ENCODE results near the gene TNNT2. TPM values are rescaled to one million over a fixed set of nuclear protein-coding genes. Genes with fewer than 3 reads are reported as not detected.

TNNT2 gene
- total and polyA plus RNA-seq, 4 donors, result 0.17 to 0.28 (median 0.25) TPM; not detected in 1

DNA sequence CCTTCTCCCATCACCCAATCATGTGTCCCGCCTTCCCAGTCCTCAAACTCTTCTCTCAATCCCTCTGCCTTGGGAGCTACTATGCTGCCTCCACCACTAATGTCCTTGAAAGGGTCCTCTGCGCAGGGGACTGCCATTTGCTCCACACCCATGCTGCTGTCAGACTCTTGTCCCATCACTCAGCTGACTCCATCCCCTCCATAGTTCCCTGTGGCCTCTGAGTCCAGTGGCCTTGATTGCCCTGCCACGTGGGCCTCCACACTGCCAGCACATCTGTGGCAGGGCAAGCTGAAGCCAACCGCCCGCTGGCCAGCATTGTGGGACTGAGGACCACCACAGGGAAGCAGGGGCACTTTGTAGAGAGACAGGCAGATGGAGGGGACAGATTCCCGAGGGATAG lies 1.3 kb upstream of the TNNT2 start:
- Histone ChIP-seq H3K4me1 (ENCODE audit: control insufficient read depth in 4 of 4, insufficient read depth in 4 of 4, low read length in 3 of 4) (no peaks in the 10 kb centered on the region), H3K27ac (ENCODE audit: low read depth in 1 of 2, low read length in 2 of 2) (no peak overlapping the region), H3K4me3 (ENCODE audit: low read depth in 1 of 3, low read length in 3 of 3) (no peak overlapping the region), H3K27me3 (ENCODE audit: control insufficient read depth in 4 of 4, insufficient read depth in 4 of 4, low read length in 3 of 4) (peaks cover 0 to 5% (median under 1%) of the 10 kb centered on the region in 4 donors), H3K9ac (ENCODE audit: low read depth in 1 of 2, low read length in 2 of 2) (no peak overlapping the region), H3K9me3 (ENCODE audit: control insufficient read depth in 4 of 4, low read length in 3 of 4) (no peaks in the 10 kb centered on the region), H3K36me3 (ENCODE audit: control insufficient read depth in 4 of 4, insufficient read depth in 3 of 4, low read depth in 1 of 4, low read length in 3 of 4) (peaks cover 0 to 5% (median 1%) of the 10 kb centered on the region in 4 donors)
- TF ChIP-seq HNF4A (conservative IDR thresholded peaks at IDR 0.05) (no peak), YY1 (IDR thresholded peaks at IDR 0.05) (no peak), RAD21 (IDR thresholded peaks at IDR 0.05) (no peak), ATF3 (IDR thresholded peaks at IDR 0.05) (no peak), EGR1 (IDR thresholded peaks at IDR 0.05; ENCODE audit: low read depth in 2 of 2) (no peak), GABPA (IDR thresholded peaks at IDR 0.05 in 1 of 2, conservative IDR thresholded peaks at IDR 0.05 in 1 of 2) (no peak), RXRA (IDR thresholded peaks at IDR 0.05) (no peak), TAF1 (conservative IDR thresholded peaks at IDR 0.05) (no peak), JUND (IDR thresholded peaks at IDR 0.05) (no peak), FOXA2 (IDR thresholded peaks at IDR 0.05) (no peak), SP1 (IDR thresholded peaks at IDR 0.05) (no peak), NR2F2 (IDR thresholded peaks at IDR 0.05) (no peak), FOXA1 (IDR thresholded peaks at IDR 0.05) (no peak), ZBTB33 (IDR thresholded peaks at IDR 0.05) (no peak), HNF4G (IDR thresholded peaks at IDR 0.05) (no peak), MAX (IDR thresholded peaks at IDR 0.05) (no peak)
- TF ChIP-seq, protein P1, sequence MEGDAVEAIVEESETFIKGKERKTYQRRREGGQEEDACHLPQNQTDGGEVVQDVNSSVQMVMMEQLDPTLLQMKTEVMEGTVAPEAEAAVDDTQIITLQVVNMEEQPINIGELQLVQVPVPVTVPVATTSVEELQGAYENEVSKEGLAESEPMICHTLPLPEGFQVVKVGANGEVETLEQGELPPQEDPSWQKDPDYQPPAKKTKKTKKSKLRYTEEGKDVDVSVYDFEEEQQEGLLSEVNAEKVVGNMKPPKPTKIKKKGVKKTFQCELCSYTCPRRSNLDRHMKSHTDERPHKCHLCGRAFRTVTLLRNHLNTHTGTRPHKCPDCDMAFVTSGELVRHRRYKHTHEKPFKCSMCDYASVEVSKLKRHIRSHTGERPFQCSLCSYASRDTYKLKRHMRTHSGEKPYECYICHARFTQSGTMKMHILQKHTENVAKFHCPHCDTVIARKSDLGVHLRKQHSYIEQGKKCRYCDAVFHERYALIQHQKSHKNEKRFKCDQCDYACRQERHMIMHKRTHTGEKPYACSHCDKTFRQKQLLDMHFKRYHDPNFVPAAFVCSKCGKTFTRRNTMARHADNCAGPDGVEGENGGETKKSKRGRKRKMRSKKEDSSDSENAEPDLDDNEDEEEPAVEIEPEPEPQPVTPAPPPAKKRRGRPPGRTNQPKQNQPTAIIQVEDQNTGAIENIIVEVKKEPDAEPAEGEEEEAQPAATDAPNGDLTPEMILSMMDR (IDR thresholded peaks at IDR 0.05; ENCODE audit: low read depth, low read length, missing input control), result no peak
- TF ChIP-seq, protein P2, sequence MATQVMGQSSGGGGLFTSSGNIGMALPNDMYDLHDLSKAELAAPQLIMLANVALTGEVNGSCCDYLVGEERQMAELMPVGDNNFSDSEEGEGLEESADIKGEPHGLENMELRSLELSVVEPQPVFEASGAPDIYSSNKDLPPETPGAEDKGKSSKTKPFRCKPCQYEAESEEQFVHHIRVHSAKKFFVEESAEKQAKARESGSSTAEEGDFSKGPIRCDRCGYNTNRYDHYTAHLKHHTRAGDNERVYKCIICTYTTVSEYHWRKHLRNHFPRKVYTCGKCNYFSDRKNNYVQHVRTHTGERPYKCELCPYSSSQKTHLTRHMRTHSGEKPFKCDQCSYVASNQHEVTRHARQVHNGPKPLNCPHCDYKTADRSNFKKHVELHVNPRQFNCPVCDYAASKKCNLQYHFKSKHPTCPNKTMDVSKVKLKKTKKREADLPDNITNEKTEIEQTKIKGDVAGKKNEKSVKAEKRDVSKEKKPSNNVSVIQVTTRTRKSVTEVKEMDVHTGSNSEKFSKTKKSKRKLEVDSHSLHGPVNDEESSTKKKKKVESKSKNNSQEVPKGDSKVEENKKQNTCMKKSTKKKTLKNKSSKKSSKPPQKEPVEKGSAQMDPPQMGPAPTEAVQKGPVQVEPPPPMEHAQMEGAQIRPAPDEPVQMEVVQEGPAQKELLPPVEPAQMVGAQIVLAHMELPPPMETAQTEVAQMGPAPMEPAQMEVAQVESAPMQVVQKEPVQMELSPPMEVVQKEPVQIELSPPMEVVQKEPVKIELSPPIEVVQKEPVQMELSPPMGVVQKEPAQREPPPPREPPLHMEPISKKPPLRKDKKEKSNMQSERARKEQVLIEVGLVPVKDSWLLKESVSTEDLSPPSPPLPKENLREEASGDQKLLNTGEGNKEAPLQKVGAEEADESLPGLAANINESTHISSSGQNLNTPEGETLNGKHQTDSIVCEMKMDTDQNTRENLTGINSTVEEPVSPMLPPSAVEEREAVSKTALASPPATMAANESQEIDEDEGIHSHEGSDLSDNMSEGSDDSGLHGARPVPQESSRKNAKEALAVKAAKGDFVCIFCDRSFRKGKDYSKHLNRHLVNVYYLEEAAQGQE (IDR thresholded peaks at IDR 0.05), result no peak
- no peak for DNase-seq (ENCODE audit: low spot score)
- 79% methylated on average over 6 of the region's 6 CpGs for WGBS
